HEK293 (cell line): ENCODE data around the gene SDE2.

Source experiments
- CTCF ChIA-PET: fragments of 350-600 bp; formaldehyde crosslinking; extraction: SDS; loops from one replicate; lab custom pipeline; 2021; ENCODE audit warnings: antibody characterized with exemption; lab: Yijun Ruan, JAX
- POLR2A ChIA-PET: fragments of 300-600 bp; formaldehyde crosslinking; extraction: SDS; loops from one replicate; lab custom pipeline; 2020; ENCODE audit warnings: antibody characterized with exemption, inconsistent platforms; lab: Yijun Ruan, JAX
- H3K27ac ChIP-seq: fragments of 200-500 bp; sonication (Bioruptor generic); 2 replicates; pipeline ENCODE4 v1.5.1; 2014; ENCODE audit warnings: low read depth, low read length, control low read depth, inconsistent platforms; ENCODE audit errors: extremely low read depth
- H3K36me3 ChIP-seq, 2 experiments: fragments of 200-500 bp in 1 of 2; sonication (Bioruptor generic) in 1 of 2; 1 replicate in 1 of 2; 2 replicates in 1 of 2; pipeline ENCODE4 v1.5.1; 2014 to 2017; ENCODE audit warnings: inconsistent platforms in 2 of 2, low read length in 2 of 2; ENCODE audit not compliant: control insufficient read depth in 2 of 2, insufficient read depth in 1 of 2
- H3K4me1 ChIP-seq: fragments of 200-500 bp; sonication (Bioruptor generic); 2 replicates; pipeline ENCODE4 v1.5.1; 2014; ENCODE audit warnings: mild to moderate bottlenecking, low read length, inconsistent platforms; ENCODE audit not compliant: control insufficient read depth, insufficient read depth
- H3K4me3 ChIP-seq: 2 replicates; pipeline ENCODE4 v1.5.1; 2011; ENCODE audit warnings: low read depth, mild to moderate bottlenecking, control low read depth, low read length, moderate library complexity
- H3K9me3 ChIP-seq: fragments of 200-500 bp; sonication (Bioruptor generic); 2 replicates; pipeline ENCODE4 v1.5.1; 2014; ENCODE audit warnings: low read depth, low read length, inconsistent platforms; ENCODE audit not compliant: control insufficient read depth, insufficient read depth
- BCL11B ChIP-seq: fragments of 450-650 bp; formaldehyde crosslinking; IDR thresholded peaks from 2 replicates; pipeline ENCODE4 v1.5.1; 2016; ENCODE audit warnings: low read depth, missing biosample characterization, missing genetic modification characterization
- GLI4 ChIP-seq: fragments of 450-650 bp; formaldehyde crosslinking; IDR thresholded peaks from 2 replicates; pipeline ENCODE4 v1.5.1; 2016; ENCODE audit warnings: missing biosample characterization, missing genetic modification characterization
- MYNN ChIP-seq: fragments of 450-650 bp; formaldehyde crosslinking; IDR thresholded peaks from 2 replicates; pipeline ENCODE4 v1.5.1; 2016; ENCODE audit warnings: missing biosample characterization, missing genetic modification characterization, borderline replicate concordance
- TRIM28 ChIP-seq: IDR thresholded peaks from 2 replicates; pipeline ENCODE4 v1.6.1; 2011; ENCODE audit warnings: low read length, control low read depth, borderline replicate concordance
- ZNF140 ChIP-seq: fragments of 450-650 bp; formaldehyde crosslinking; IDR thresholded peaks from 2 replicates; pipeline ENCODE4 v1.5.1; 2016; ENCODE audit warnings: missing biosample characterization, missing genetic modification characterization
- ZNF184 ChIP-seq: fragments of 450-650 bp; IDR thresholded peaks from 2 replicates; pipeline ENCODE4 v1.5.1; 2018; ENCODE audit warnings: missing biosample characterization, mild to moderate bottlenecking, missing genetic modification characterization
- ZNF324 ChIP-seq: fragments of 450-650 bp; formaldehyde crosslinking; IDR thresholded peaks from 2 replicates; pipeline ENCODE4 v1.5.1; 2016; ENCODE audit warnings: missing biosample characterization, missing genetic modification characterization
- ZNF366 ChIP-seq: fragments of 450-650 bp; formaldehyde crosslinking; conservative IDR thresholded peaks from 2 replicates; pipeline ENCODE4 v1.5.1; 2016; ENCODE audit warnings: missing biosample characterization, missing genetic modification characterization
- ZNF555 ChIP-seq: fragments of 450-650 bp; formaldehyde crosslinking; conservative IDR thresholded peaks from 2 replicates; pipeline ENCODE4 v1.5.1; 2017; ENCODE audit warnings: missing biosample characterization, mild to moderate bottlenecking, missing genetic modification characterization, inconsistent platforms
- ZNF600 ChIP-seq: fragments of 450-650 bp; formaldehyde crosslinking; IDR thresholded peaks from 2 replicates; pipeline ENCODE4 v1.5.1; 2016; ENCODE audit warnings: missing biosample characterization, missing genetic modification characterization
- TF ChIP-seq, protein P1 (sequence below): fragments of 450-650 bp; formaldehyde crosslinking; optimal IDR thresholded peaks from 2 replicates; pipeline ENCODE3; 2016; ENCODE audit warnings: missing biosample characterization, mild to moderate bottlenecking, missing genetic modification characterization
- TF ChIP-seq, protein P2 (sequence below): fragments of 450-650 bp; formaldehyde crosslinking; IDR thresholded peaks from 2 replicates; pipeline ENCODE4 v1.5.1; 2016; ENCODE audit warnings: missing biosample characterization, missing genetic modification characterization
- TF ChIP-seq, protein P3 (sequence below): fragments of 450-650 bp; formaldehyde crosslinking; IDR thresholded peaks from 2 replicates; pipeline ENCODE4 v1.5.1; 2017; ENCODE audit warnings: missing biosample characterization, missing genetic modification characterization
- TF ChIP-seq, protein P4 (sequence below): fragments of 450-650 bp; IDR thresholded peaks from 2 replicates; pipeline ENCODE4 v1.5.1; 2018; ENCODE audit warnings: missing biosample characterization, mild to moderate bottlenecking, missing genetic modification characterization
- TF ChIP-seq, protein P5 (sequence below): fragments of 450-650 bp; formaldehyde crosslinking; IDR thresholded peaks from 2 replicates; pipeline ENCODE4 v1.5.1; 2016; ENCODE audit warnings: missing biosample characterization, missing genetic modification characterization
- TF ChIP-seq, protein P6 (sequence below): fragments of 450-650 bp; formaldehyde crosslinking; IDR thresholded peaks from 2 replicates; pipeline ENCODE4 v1.5.1; 2016; ENCODE audit warnings: missing biosample characterization, missing genetic modification characterization
- TF ChIP-seq, protein P7 (sequence below): fragments of 450-650 bp; formaldehyde crosslinking; IDR thresholded peaks from 2 replicates; pipeline ENCODE4 v1.5.1; 2016; ENCODE audit warnings: missing biosample characterization, missing genetic modification characterization

SDE2 gene

DNA sequence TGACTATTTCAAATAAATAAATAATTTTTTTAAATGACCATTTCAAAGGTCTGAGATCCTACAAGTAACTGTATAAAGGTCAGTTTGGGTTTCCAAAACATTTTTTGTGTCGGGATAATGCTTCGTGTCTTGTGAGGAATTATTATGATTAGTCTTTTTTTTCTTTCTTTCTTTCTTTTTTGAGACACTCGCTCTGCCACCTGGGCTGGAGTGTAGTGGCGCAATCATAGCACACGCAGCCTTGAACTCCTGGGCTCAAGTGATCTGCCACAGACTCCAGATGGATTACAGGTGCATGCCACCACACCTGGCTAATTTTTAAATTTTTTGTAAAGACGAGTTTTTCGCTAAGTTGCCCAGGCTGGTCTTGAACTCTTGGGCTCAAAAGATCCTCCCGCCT, 1.9 kb upstream of the SDE2 start:
- H3K4me3 ChIP-seq = no peak overlapping the region
- ChIA-PET CTCF (interaction anchor here (0.8 to 1.6 kb wide), 3 partner anchors 14 to 64 kb away, joined by 3 to 5 read pairs (median 3); no protein-coding TSS in a partner anchor), POLR2A (interaction anchor here (5.9 kb wide), 1 partner anchor 61 kb away, joined by 160 read pairs; the partner anchor contains the start of gene H3-3A)
- peaks cover 35% of the 10 kb centered on the region for H3K4me1 ChIP-seq
- H3K27ac ChIP-seq = no peak overlapping the region
- no peaks in the 10 kb centered on the region for H3K9me3 ChIP-seq
- H3K36me3 ChIP-seq = peaks cover 0 to 2% of the 10 kb centered on the region in 2 experiments; a peak in 2 of 3 replicates
- TF ChIP-seq ZNF600 (tag by site-specific recombination) = 0 out of 2 replicates have a peak, but pooled peaks have one; percentile 30
- TF ChIP-seq BCL11B = no peak
- TF ChIP-seq, protein P1, sequence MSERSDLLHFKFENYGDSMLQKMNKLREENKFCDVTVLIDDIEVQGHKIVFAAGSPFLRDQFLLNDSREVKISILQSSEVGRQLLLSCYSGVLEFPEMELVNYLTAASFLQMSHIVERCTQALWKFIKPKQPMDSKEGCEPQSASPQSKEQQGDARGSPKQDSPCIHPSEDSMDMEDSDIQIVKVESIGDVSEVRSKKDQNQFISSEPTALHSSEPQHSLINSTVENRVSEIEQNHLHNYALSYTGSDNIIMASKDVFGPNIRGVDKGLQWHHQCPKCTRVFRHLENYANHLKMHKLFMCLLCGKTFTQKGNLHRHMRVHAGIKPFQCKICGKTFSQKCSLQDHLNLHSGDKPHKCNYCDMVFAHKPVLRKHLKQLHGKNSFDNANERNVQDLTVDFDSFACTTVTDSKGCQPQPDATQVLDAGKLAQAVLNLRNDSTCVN (tag by site-specific recombination) = no peak
- TF ChIP-seq, protein P2, sequence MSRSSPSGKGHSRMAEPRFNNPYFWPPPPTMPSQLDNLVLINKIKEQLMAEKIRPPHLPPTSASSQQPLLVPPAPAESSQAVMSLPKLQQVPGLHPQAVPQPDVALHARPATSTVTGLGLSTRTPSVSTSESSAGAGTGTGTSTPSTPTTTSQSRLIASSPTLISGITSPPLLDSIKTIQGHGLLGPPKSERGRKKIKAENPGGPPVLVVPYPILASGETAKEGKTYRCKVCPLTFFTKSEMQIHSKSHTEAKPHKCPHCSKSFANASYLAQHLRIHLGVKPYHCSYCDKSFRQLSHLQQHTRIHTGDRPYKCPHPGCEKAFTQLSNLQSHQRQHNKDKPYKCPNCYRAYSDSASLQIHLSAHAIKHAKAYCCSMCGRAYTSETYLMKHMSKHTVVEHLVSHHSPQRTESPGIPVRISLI = 0 out of 2 replicates have a peak, but pooled peaks have one; percentile 15
- 0 out of 2 replicates have a peak, but pooled peaks have one; percentile 29 for TF ChIP-seq ZNF366
- TF ChIP-seq, protein P3, sequence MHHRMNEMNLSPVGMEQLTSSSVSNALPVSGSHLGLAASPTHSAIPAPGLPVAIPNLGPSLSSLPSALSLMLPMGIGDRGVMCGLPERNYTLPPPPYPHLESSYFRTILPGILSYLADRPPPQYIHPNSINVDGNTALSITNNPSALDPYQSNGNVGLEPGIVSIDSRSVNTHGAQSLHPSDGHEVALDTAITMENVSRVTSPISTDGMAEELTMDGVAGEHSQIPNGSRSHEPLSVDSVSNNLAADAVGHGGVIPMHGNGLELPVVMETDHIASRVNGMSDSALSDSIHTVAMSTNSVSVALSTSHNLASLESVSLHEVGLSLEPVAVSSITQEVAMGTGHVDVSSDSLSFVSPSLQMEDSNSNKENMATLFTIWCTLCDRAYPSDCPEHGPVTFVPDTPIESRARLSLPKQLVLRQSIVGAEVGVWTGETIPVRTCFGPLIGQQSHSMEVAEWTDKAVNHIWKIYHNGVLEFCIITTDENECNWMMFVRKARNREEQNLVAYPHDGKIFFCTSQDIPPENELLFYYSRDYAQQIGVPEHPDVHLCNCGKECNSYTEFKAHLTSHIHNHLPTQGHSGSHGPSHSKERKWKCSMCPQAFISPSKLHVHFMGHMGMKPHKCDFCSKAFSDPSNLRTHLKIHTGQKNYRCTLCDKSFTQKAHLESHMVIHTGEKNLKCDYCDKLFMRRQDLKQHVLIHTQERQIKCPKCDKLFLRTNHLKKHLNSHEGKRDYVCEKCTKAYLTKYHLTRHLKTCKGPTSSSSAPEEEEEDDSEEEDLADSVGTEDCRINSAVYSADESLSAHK (tag by site-specific recombination) = no peak
- TF ChIP-seq ZNF140 (tag by site-specific recombination) = no peak
- TF ChIP-seq MYNN = no peak
- TF ChIP-seq ZNF324 (tag by site-specific recombination) = no peak
- TF ChIP-seq GLI4 (tag by site-specific recombination) = no peak
- no peak for TF ChIP-seq ZNF555 (tag by site-specific recombination)
- TF ChIP-seq, protein P4, sequence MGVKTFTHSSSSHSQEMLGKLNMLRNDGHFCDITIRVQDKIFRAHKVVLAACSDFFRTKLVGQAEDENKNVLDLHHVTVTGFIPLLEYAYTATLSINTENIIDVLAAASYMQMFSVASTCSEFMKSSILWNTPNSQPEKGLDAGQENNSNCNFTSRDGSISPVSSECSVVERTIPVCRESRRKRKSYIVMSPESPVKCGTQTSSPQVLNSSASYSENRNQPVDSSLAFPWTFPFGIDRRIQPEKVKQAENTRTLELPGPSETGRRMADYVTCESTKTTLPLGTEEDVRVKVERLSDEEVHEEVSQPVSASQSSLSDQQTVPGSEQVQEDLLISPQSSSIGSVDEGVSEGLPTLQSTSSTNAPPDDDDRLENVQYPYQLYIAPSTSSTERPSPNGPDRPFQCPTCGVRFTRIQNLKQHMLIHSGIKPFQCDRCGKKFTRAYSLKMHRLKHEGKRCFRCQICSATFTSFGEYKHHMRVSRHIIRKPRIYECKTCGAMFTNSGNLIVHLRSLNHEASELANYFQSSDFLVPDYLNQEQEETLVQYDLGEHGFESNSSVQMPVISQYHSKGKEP = no peak
- TF ChIP-seq ZNF184 (tag by site-specific recombination) = no peak
- TF ChIP-seq, protein P5, sequence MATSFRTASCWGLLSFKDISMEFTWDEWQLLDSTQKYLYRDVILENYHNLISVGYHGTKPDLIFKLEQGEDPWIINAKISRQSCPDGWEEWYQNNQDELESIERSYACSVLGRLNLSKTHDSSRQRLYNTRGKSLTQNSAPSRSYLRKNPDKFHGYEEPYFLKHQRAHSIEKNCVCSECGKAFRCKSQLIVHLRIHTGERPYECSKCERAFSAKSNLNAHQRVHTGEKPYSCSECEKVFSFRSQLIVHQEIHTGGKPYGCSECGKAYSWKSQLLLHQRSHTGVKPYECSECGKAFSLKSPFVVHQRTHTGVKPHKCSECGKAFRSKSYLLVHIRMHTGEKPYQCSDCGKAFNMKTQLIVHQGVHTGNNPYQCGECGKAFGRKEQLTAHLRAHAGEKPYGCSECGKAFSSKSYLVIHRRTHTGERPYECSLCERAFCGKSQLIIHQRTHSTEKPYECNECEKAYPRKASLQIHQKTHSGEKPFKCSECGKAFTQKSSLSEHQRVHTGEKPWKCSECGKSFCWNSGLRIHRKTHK = no peak
- no peak for TF ChIP-seq TRIM28
- TF ChIP-seq, protein P6, sequence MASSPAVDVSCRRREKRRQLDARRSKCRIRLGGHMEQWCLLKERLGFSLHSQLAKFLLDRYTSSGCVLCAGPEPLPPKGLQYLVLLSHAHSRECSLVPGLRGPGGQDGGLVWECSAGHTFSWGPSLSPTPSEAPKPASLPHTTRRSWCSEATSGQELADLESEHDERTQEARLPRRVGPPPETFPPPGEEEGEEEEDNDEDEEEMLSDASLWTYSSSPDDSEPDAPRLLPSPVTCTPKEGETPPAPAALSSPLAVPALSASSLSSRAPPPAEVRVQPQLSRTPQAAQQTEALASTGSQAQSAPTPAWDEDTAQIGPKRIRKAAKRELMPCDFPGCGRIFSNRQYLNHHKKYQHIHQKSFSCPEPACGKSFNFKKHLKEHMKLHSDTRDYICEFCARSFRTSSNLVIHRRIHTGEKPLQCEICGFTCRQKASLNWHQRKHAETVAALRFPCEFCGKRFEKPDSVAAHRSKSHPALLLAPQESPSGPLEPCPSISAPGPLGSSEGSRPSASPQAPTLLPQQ (tag by site-specific recombination) = no peak
- TF ChIP-seq, protein P7, sequence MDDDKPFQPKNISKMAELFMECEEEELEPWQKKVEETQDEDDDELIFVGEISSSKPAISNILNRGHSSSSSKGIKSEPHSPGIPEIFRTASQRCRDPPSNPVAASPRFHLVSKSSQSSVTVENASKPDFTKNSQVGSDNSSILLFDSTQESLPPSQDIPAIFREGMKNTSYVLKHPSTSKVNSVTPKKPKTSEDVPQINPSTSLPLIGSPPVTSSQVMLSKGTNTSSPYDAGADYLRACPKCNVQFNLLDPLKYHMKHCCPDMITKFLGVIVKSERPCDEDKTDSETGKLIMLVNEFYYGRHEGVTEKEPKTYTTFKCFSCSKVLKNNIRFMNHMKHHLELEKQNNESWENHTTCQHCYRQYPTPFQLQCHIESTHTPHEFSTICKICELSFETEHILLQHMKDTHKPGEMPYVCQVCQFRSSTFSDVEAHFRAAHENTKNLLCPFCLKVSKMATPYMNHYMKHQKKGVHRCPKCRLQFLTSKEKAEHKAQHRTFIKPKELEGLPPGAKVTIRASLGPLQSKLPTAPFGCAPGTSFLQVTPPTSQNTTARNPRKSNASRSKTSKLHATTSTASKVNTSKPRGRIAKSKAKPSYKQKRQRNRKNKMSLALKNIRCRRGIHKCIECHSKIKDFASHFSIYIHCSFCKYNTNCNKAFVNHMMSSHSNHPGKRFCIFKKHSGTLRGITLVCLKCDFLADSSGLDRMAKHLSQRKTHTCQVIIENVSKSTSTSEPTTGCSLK (tag by site-specific recombination) = no peak
